Right lobe of liver (tissue), 6 donors: ENCODE results near the gene LGI4. TPM values are rescaled to one million over a fixed set of nuclear protein-coding genes. Genes with fewer than 3 reads are reported as not detected.

Experiments
- ATAC-seq, 4 donors: fragments of 200-7000 bp; cut with Tn5 transposase; one replicate each; pipeline ENCODE4 v1.9.1; 2020; ENCODE audit warnings: mild to moderate bottlenecking in 4 of 4, moderate library complexity in 4 of 4
- DNase-seq, 3 donors: peaks; one replicate each; pipeline ENCODE4 v3.0.0-alpha.2; 2020
- H3K27ac ChIP-seq, 3 donors: fragments of 200-600 bp; one replicate each; pipeline ENCODE4 v1.8.0; 2022
- H3K27me3 ChIP-seq, 2 donors: fragments of 200-600 bp; one replicate each; pipeline ENCODE4 v1.8.0; 2022
- H3K36me3 ChIP-seq, 4 donors: fragments of 200-600 bp; sonication (generic) in 1 of 4; one replicate each; pipeline versions ENCODE4 v1.5.1 to v1.8.0; 2017 to 2022; ENCODE audit warnings: control low read depth in 1 of 4
- H3K4me1 ChIP-seq, 4 donors: fragments of 200-600 bp; sonication (generic) in 1 of 4; one replicate each; pipeline versions ENCODE4 v1.5.1 to v1.8.0; 2017 to 2022; ENCODE audit warnings: control low read depth in 1 of 4
- H3K4me3 ChIP-seq, 3 donors: fragments of 200-600 bp; one replicate each; pipeline ENCODE4 v1.8.0; 2022
- H3K9me3 ChIP-seq, 4 donors: fragments of 200-600 bp; sonication (generic) in 1 of 4; one replicate each; pipeline versions ENCODE4 v1.5.1 to v1.8.0; 2017 to 2022; ENCODE audit warnings: control low read depth in 1 of 4
- POLR2A ChIP-seq: fragments of 450-650 bp; IDR thresholded peaks from one replicate; pipeline ENCODE4 v1.6.1; 2017; ENCODE audit warnings: antibody characterized with exemption, mild to moderate bottlenecking
- WGBS: methylation state at CpG from one replicate; pipeline ENCODE4 v1.1.6; 2018; ENCODE audit warnings: low coverage, low lambda C conversion rate; ENCODE audit not compliant: insufficient coverage; ENCODE audit errors: missing lambda C conversion rate; 5-methylcytosine and 5-hydroxymethylcytosine counted together
- intact Hi-C, 2 donors: fragments of 100-400 bp; cut with DNase I; formaldehyde crosslinking; loops; one replicate each; pipeline versions ENCODE4 v1.11.2 to v1.14.1; 2022
- total RNA-seq, 6 experiments: library from RNA; depleted of rRNA in 2 of 6; stranded (reverse); fragments of >200 nt in 2 of 6; fragmentation: NEBNext Ultra II Directional in 3 of 6; extraction: Animal tissue kit (Norgen Biotek cat#: 25700) in 3 of 6; gene quantifications; one replicate each; pipeline versions ENCODE4 v1.1.0 to v1.2.4, GENCODE V29; 2016 to 2023
- TF ChIP-seq, protein P1 (sequence below), 4 donors: fragments of 200-600 bp in 3 of 4; fragments of 450-650 bp in 1 of 4; IDR thresholded peaks; one replicate each; pipeline versions ENCODE4 v1.5.1 to v1.8.0; 2016 to 2022; ENCODE audit warnings: antibody characterized with exemption in 4 of 4, mild to moderate bottlenecking in 2 of 4
- donor health status: DM: no; HTN: yes; CAD: no.
- donor health status: DM: no; HTN: no; CAD: no.
- donor health status: DM: no; HTN: no; CAD: no.
- donor health status: DM: no; HTN: yes; CAD: no.
- donor health status: DM: no; HTN: yes; CAD: no.

The LGI4 gene
- total RNA-seq, 6 experiments from 2014 or later, result 0.99 to 2.0 (median 1.5) TPM

DNA sequence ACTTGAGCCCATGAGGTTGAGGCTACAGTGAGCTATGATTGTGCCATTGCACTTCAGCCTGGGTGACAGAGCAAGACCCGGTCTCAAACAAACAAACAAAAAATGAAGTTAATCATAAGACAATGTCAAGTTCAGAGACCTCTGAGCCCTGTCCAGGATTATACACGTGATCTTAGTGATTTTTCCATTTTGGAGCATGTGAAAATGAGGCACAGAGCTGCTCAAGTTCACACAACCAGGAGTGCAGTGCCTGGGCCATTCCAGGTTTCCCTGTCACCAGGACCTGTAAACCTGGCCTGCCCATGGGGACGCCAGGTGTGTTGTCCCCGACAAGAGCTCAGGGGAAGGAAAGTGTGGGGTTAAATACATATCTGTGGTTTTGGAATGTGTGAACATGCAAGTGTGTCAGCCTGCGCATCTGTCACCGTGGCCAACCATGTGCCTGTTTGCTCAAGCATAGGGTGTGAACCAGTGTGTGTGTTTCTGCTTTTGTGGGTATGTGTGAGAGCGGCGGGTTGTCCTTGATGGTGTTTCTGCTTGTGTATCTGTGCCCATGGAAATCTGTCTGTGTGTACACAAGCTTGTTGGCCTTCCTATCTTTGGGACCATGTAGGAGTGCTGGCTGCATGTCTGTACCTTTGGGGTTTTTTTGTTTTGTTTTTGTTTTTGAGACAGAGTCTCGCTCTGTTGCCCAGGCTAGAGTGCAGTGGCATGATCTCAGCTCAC, 2.3 kb upstream of the LGI4 start:
- intact Hi-C loops, result loop anchor here in 1 of 2 donors (5.0 kb wide), 1 partner anchor 95 kb away; the partner anchor contains the start of gene HPN
- WGBS, result 13% methylated on average over 8 of the region's 9 CpGs
- no peaks in the 10 kb centered on the region for H3K9me3 ChIP-seq
- H3K4me1 ChIP-seq, result peaks cover 0 to 52% (median 14%) of the 10 kb centered on the region in 4 donors
- DNase-seq (peak; percentile 63 to 90 (median 86)), ATAC-seq (peak; percentile 23 to 46 (median 28))
- peak overlapping the region; percentile 86 to 97 (median 93) for H3K27ac ChIP-seq
- TF ChIP-seq POLR2A, result peak; percentile 81
- TF ChIP-seq, protein P1, sequence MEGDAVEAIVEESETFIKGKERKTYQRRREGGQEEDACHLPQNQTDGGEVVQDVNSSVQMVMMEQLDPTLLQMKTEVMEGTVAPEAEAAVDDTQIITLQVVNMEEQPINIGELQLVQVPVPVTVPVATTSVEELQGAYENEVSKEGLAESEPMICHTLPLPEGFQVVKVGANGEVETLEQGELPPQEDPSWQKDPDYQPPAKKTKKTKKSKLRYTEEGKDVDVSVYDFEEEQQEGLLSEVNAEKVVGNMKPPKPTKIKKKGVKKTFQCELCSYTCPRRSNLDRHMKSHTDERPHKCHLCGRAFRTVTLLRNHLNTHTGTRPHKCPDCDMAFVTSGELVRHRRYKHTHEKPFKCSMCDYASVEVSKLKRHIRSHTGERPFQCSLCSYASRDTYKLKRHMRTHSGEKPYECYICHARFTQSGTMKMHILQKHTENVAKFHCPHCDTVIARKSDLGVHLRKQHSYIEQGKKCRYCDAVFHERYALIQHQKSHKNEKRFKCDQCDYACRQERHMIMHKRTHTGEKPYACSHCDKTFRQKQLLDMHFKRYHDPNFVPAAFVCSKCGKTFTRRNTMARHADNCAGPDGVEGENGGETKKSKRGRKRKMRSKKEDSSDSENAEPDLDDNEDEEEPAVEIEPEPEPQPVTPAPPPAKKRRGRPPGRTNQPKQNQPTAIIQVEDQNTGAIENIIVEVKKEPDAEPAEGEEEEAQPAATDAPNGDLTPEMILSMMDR (IDR thresholded peaks at IDR 0.05), result no peak
- H3K4me3 ChIP-seq, result peak overlapping the region in 2 of 3 donors; percentile 56 to 57
- H3K27me3 ChIP-seq, result no peaks in the 10 kb centered on the region
- peaks cover 0 to 6% (median 0%) of the 10 kb centered on the region in 4 donors for H3K36me3 ChIP-seq

DNA sequence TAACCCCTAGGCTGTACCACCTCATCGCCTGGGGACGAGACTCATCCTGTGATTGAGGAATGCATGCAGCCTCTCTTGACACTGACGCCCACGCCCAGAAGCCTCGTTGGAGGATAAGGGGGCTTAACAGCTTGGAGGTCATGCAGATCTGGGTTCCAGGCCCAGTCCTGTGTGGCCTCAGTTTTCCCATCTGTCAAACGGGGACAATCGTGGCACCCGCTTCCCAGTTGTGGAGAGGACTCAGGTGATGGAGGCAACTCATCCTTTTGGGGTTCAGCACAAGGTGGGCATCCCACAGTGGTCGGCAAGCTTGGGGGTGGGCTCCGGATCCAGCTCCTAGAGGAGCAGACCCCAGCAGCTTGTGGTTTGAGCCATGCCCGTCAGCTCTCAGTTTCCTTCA, 1.4 kb upstream of the LGI4 start:
- H3K27me3 ChIP-seq, result no peaks in the 10 kb centered on the region
- peak overlapping the region; percentile 33 to 97 (median 86) for H3K27ac ChIP-seq
- 84% methylated on average over 4 of the region's 11 CpGs for WGBS
- H3K9me3 ChIP-seq, result no peaks in the 10 kb centered on the region
- intact Hi-C loops, result loop anchor here in 1 of 2 donors (5.0 kb wide), 1 partner anchor 94 kb away; the partner anchor contains the start of gene HPN
- DNase-seq (no peak), ATAC-seq (no peak)
- no peaks in the 10 kb centered on the region for H3K36me3 ChIP-seq
- no peak for TF ChIP-seq POLR2A
- TF ChIP-seq, protein P1 (IDR thresholded peaks at IDR 0.05), result no peak
- H3K4me3 ChIP-seq, result no peak overlapping the region
- H3K4me1 ChIP-seq, result peaks cover 0 to 46% (median 14%) of the 10 kb centered on the region in 4 donors

DNA sequence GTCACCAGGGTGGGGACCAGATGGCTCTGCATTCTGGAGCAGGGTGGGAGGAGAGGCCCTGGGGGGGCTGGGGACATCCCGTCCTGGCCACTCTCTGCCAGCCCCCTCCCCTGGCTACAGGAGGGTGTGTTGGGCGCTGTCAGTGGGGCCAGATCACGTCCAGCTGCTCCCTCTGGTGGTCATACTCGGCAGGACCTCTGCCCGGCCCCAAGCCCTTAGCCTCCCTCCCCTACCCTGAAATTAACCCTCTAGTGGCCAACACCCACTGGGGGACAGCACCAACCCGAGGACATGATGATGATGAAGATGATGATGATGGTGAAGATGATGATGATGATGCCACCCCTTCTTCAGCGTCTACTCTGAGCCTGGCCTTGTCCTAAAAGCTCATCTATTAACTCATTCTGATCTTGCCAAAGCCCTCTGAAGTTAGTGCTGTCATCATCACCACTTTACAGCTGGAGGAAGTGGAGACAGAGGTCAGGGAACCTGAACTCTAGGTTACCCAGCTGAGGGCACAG, 590 bp upstream of the LGI4 start:
- WGBS, result 0% methylated on average over 1 of the region's 7 CpGs
- DNase-seq (peak; percentile 75 to 82 (median 82)), ATAC-seq (peak; percentile 42 to 55 (median 50))
- intact Hi-C loops, result loop anchor here in 1 of 2 donors (5.0 kb wide), 1 partner anchor 93 kb away; the partner anchor contains the start of gene HPN
- H3K4me3 ChIP-seq, result no peak overlapping the region
- H3K9me3 ChIP-seq, result no peaks in the 10 kb centered on the region
- TF ChIP-seq, protein P1 (IDR thresholded peaks at IDR 0.05), result peak; percentile 89 to 94 (median 92)
- TF ChIP-seq POLR2A, result no peak
- peaks cover 0 to 44% (median 13%) of the 10 kb centered on the region in 4 donors for H3K4me1 ChIP-seq
- H3K27me3 ChIP-seq, result no peaks in the 10 kb centered on the region
- peak overlapping the region in 2 of 3 donors; percentile 7 to 97 for H3K27ac ChIP-seq
- no peaks in the 10 kb centered on the region for H3K36me3 ChIP-seq

DNA sequence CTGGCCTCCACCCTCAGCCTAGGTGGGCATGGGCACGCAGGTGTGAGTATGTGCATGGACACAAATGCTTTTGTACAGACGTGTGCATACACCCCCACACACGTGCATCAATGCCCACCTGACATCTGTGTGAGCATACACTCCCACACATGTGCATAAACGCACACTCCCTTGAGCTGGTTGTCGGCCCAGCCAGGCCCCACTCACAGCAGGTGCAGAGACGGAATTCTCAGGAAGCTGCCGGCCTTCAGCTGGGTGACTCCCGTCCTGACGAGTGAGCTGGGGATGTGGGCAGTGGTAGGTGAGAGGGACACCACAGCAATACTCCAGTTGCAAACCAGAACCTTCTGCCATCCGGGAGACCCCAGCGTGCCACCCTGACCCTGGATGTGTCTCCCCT, 1.0 kb downstream of the LGI4 start:
- WGBS, result 90% methylated on average over 2 of the region's 11 CpGs
- no peaks in the 10 kb centered on the region for H3K36me3 ChIP-seq
- H3K9me3 ChIP-seq, result no peaks in the 10 kb centered on the region
- ATAC-seq, result no peak
- H3K4me3 ChIP-seq, result no peak overlapping the region
- TF ChIP-seq POLR2A, result no peak
- TF ChIP-seq, protein P1 (IDR thresholded peaks at IDR 0.05), result no peak
- peaks cover 0 to 36% (median 9%) of the 10 kb centered on the region in 4 donors for H3K4me1 ChIP-seq
- DNase-seq, result no peak
- H3K27ac ChIP-seq, result no peak overlapping the region
- no peaks in the 10 kb centered on the region for H3K27me3 ChIP-seq
- intact Hi-C loops, result no loop called here
